H1 (cell line): Measurements from ENCODE around the gene DAPK1. TPM values are rescaled to one million over a fixed set of nuclear protein-coding genes. Genes with fewer than 3 reads are reported as not detected.

Source experiments
- CTCF ChIA-PET: fragments of 300-600 bp; sonication (Branson Sonifier 250); formaldehyde crosslinking; loops from one replicate; lab custom pipeline; 2021; ENCODE audit not compliant: partially characterized antibody; lab: Charles Lee
- POLR2A ChIA-PET: fragments of 300-600 bp; sonication (Branson Sonifier 250); formaldehyde crosslinking; loops from one replicate; lab custom pipeline; 2021; ENCODE audit warnings: inconsistent platforms; ENCODE audit not compliant: partially characterized antibody; lab: Charles Lee
- DNase-seq, 2 experiments: peaks; one replicate each; pipeline versions ENCODE4 v3.0.0 to v3.0.0-alpha.2; 2010 to 2022; ENCODE audit warnings: low spot score in 2 of 2, low read depth in 1 of 2, mixed read lengths in 1 of 2
- FAIRE-seq: peaks from 2 replicates; lab custom pipeline; 2011; peaks lifted over from hg19 to GRCh38; lab: Jason Lieb, UNC
- H2AFZ ChIP-seq: 2 replicates; pipeline ENCODE4 v1.8.1; 2012; ENCODE audit warnings: low read length, inconsistent platforms
- H2AK5ac ChIP-seq: 2 replicates; pipeline ENCODE4 v1.6.1; 2013; ENCODE audit warnings: low read depth, low read length
- H2BK120ac ChIP-seq: replicated peaks from 2 replicates; pipeline ENCODE3; 2013; ENCODE audit warnings: low read depth, low read length, inconsistent platforms
- H2BK12ac ChIP-seq: 2 replicates; pipeline ENCODE4 v1.6.1; 2013; ENCODE audit warnings: low read depth, low read length
- H2BK15ac ChIP-seq: 2 replicates; pipeline ENCODE4 v1.6.1; 2013; ENCODE audit warnings: low read length
- H2BK20ac ChIP-seq: 2 replicates; pipeline ENCODE4 v1.6.1; 2013; ENCODE audit warnings: low read length
- H2BK5ac ChIP-seq: 2 replicates; pipeline ENCODE4 v1.6.1; 2013; ENCODE audit warnings: low read depth, low read length
- H3K14ac ChIP-seq: 2 replicates; pipeline ENCODE4 v1.6.1; 2013; ENCODE audit warnings: inconsistent platforms; ENCODE audit not compliant: insufficient read length
- H3K18ac ChIP-seq: 2 replicates; pipeline ENCODE4 v1.6.1; 2013; ENCODE audit warnings: low read length; ENCODE audit errors: extremely low read depth
- H3K23ac ChIP-seq: 2 replicates; pipeline ENCODE4 v1.6.1; 2013; ENCODE audit warnings: inconsistent platforms; ENCODE audit not compliant: insufficient read length
- H3K23me2 ChIP-seq: 2 replicates; pipeline ENCODE4 v1.6.1; 2013; ENCODE audit warnings: low read depth, low read length
- H3K27ac ChIP-seq: 2 replicates; pipeline ENCODE4 v1.6.1; 2011; ENCODE audit warnings: low read depth, low read length, inconsistent platforms
- H3K27me3 ChIP-seq, 4 experiments: replicated peaks in 1 of 4; 1 replicate in 1 of 4; 2 replicates in 3 of 4; pipeline versions ENCODE4 v1.6.1 to v1.8.1; 2011 to 2013; ENCODE audit warnings: low read length in 3 of 4, mild to moderate bottlenecking in 3 of 4, inconsistent platforms in 2 of 4, mixed read lengths in 2 of 4, moderate library complexity in 1 of 4; ENCODE audit not compliant: control insufficient read depth in 3 of 4, insufficient read depth in 3 of 4; ENCODE audit errors: extremely low read depth in 1 of 4
- H3K36me3 ChIP-seq, 4 experiments: 2 replicates each; pipeline versions ENCODE4 v1.6.1 to v1.8.1; 2011 to 2013; ENCODE audit warnings: mild to moderate bottlenecking in 4 of 4, low read length in 3 of 4, moderate library complexity in 2 of 4, control low read depth in 1 of 4, inconsistent platforms in 1 of 4; ENCODE audit not compliant: insufficient read depth in 4 of 4, control insufficient read depth in 2 of 4
- H3K4ac ChIP-seq: replicated peaks from 2 replicates; pipeline ENCODE3; 2013; ENCODE audit warnings: low read length, low read depth, mixed read lengths, inconsistent platforms; ENCODE audit not compliant: insufficient read length
- H3K4me1 ChIP-seq, 4 experiments: replicated peaks in 1 of 4; 1 replicate in 1 of 4; 2 replicates in 3 of 4; pipeline versions ENCODE4 v1.6.1 to v1.8.1; 2011 to 2013; ENCODE audit warnings: low read length in 3 of 4, inconsistent platforms in 2 of 4, mixed read lengths in 1 of 4; ENCODE audit not compliant: insufficient read depth in 4 of 4, control insufficient read depth in 3 of 4
- H3K4me2 ChIP-seq, 2 experiments: 2 replicates each; pipeline versions ENCODE4 v1.6.1 to v1.8.1; 2011 to 2013; ENCODE audit warnings: low read depth in 2 of 2, low read length in 2 of 2, control low read depth in 1 of 2, inconsistent platforms in 1 of 2, mild to moderate bottlenecking in 1 of 2; ENCODE audit not compliant: insufficient read depth in 1 of 2
- H3K4me3 ChIP-seq, 4 experiments: fragments of 200-600, 300-600 bp in 1 of 4; sonication (generic), shearing (Covaris generic), sonication (Bioruptor Twin) in 1 of 4; 2 replicates each; pipeline versions ENCODE4 v1.5.1 to v1.8.1; 2011 to 2016; ENCODE audit warnings: low read length in 4 of 4, low read depth in 3 of 4, control low read depth in 2 of 4, inconsistent platforms in 2 of 4, mild to moderate bottlenecking in 2 of 4, mixed read lengths in 1 of 4, moderate library complexity in 1 of 4; ENCODE audit not compliant: insufficient read depth in 2 of 4; ENCODE audit errors: extremely low read depth in 1 of 4
- H3K56ac ChIP-seq: replicated peaks from 2 replicates; pipeline ENCODE3; 2013; ENCODE audit warnings: low read depth, mild to moderate bottlenecking, mixed read lengths, low read length, inconsistent platforms; ENCODE audit not compliant: insufficient read length
- H3K79me1 ChIP-seq: 2 replicates; pipeline ENCODE4 v1.6.1; 2013; ENCODE audit warnings: low read depth, low read length, control low read depth
- H3K79me2 ChIP-seq, 2 experiments: 2 replicates each; pipeline versions ENCODE4 v1.6.1 to v1.8.1; 2012 to 2013; ENCODE audit warnings: low read length in 2 of 2, mild to moderate bottlenecking in 2 of 2, inconsistent platforms in 1 of 2; ENCODE audit not compliant: insufficient read depth in 2 of 2, control insufficient read depth in 1 of 2
- H3K9ac ChIP-seq, 4 experiments: replicated peaks in 1 of 4; 1 replicate in 1 of 4; 2 replicates in 3 of 4; pipeline versions ENCODE4 v1.6.1 to v1.8.1; 2011 to 2013; ENCODE audit warnings: low read depth in 3 of 4, low read length in 3 of 4, control low read depth in 2 of 4, mild to moderate bottlenecking in 2 of 4, moderate library complexity in 2 of 4, inconsistent platforms in 1 of 4; ENCODE audit errors: extremely low read depth in 1 of 4
- H3K9me3 ChIP-seq, 2 experiments: 2 replicates each; pipeline versions ENCODE4 v1.6.1 to v1.8.1; 2012 to 2013; ENCODE audit warnings: mild to moderate bottlenecking in 2 of 2, moderate library complexity in 2 of 2, control low read depth in 1 of 2, inconsistent platforms in 1 of 2, low read depth in 1 of 2, low read length in 1 of 2, mixed read lengths in 1 of 2; ENCODE audit not compliant: insufficient read depth in 2 of 2
- H4K20me1 ChIP-seq, 2 experiments: replicated peaks in 1 of 2; 2 replicates each; pipeline versions ENCODE3 to v1.8.1; 2011 to 2013; ENCODE audit warnings: inconsistent platforms in 2 of 2, low read length in 2 of 2, mild to moderate bottlenecking in 1 of 2; ENCODE audit not compliant: insufficient read depth in 2 of 2, control insufficient read depth in 1 of 2
- H4K5ac ChIP-seq: 2 replicates; pipeline ENCODE4 v1.6.1; 2013; ENCODE audit warnings: low read length, low read depth, mixed read lengths, inconsistent platforms; ENCODE audit not compliant: insufficient read length
- H4K8ac ChIP-seq: 2 replicates; pipeline ENCODE4 v1.8.0; 2013; ENCODE audit warnings: mild to moderate bottlenecking, moderate library complexity, low read length, inconsistent platforms; ENCODE audit not compliant: insufficient read depth; ENCODE audit errors: extremely low read depth
- H4K91ac ChIP-seq: replicated peaks from 2 replicates; pipeline ENCODE3; 2013; ENCODE audit warnings: low read length, mixed read lengths, inconsistent platforms; ENCODE audit not compliant: insufficient read length
- BRCA1 ChIP-seq: IDR thresholded peaks from 2 replicates; pipeline ENCODE4 v1.6.1; 2012; ENCODE audit warnings: low read depth, low read length, improper control_type of control experiment
- POLR2AphosphoS5 ChIP-seq: IDR thresholded peaks from 2 replicates; pipeline ENCODE4 v1.6.1; 2011; ENCODE audit warnings: low read depth, low read length
- SAP30 ChIP-seq: fragments of 300-600 bp; sonication (generic); IDR thresholded peaks from 2 replicates; pipeline ENCODE4 v1.7.1; 2012; ENCODE audit warnings: low read length, moderate library complexity, mild to moderate bottlenecking, inconsistent platforms; ENCODE audit not compliant: insufficient read depth, insufficient replicate concordance
- WGBS, 2 experiments: shearing (Covaris generic) in 1 of 2; methylation state at CpG; one replicate each; pipeline versions ENCODE4 v1.1.6 to v1.1.7; 2013 to 2015; ENCODE audit warnings: low lambda C conversion rate in 2 of 2, mixed read lengths in 2 of 2, inconsistent platforms in 1 of 2, low coverage in 1 of 2, missing lambda C conversion rate in 1 of 2; ENCODE audit not compliant: insufficient replicate concordance in 2 of 2, insufficient coverage in 1 of 2, insufficient read length in 1 of 2; ENCODE audit errors: extremely low coverage in 1 of 2, missing lambda C conversion rate in 1 of 2; 5-methylcytosine and 5-hydroxymethylcytosine counted together
- polyA plus RNA-seq, 7 experiments: library from polyadenylated mRNA; depleted of rRNA in 3 of 7; stranded (reverse) in 5 of 7; unstranded in 2 of 7; fragments of >200 nt in 5 of 7; fragments of 200-250 nt in 2 of 7; gene quantifications; 1 replicate in 5 of 7; 2 replicates in 1 of 7; 4 replicates in 1 of 7; pipeline versions ENCODE4 v1.2.1 to v1.2.3, GENCODE V29; 2011 to 2013; ENCODE audit warnings: missing spikeins in 2 of 7, mixed read lengths in 2 of 7
- total RNA-seq: library from RNA; stranded (reverse); fragmentation: NEBNext Ultra II Directional; extraction: Animal tissue kit (Norgen Biotek cat#: 25700); gene quantifications from 2 replicates; pipeline ENCODE4 v1.2.1, GENCODE V29; 2021

The DAPK1 gene
- total and polyA plus RNA-seq, 2 of the 8 experiments (the other 6 are each of a cell fraction or from before 2014, with no cell fraction given) = 62.4 to 131 TPM

DNA sequence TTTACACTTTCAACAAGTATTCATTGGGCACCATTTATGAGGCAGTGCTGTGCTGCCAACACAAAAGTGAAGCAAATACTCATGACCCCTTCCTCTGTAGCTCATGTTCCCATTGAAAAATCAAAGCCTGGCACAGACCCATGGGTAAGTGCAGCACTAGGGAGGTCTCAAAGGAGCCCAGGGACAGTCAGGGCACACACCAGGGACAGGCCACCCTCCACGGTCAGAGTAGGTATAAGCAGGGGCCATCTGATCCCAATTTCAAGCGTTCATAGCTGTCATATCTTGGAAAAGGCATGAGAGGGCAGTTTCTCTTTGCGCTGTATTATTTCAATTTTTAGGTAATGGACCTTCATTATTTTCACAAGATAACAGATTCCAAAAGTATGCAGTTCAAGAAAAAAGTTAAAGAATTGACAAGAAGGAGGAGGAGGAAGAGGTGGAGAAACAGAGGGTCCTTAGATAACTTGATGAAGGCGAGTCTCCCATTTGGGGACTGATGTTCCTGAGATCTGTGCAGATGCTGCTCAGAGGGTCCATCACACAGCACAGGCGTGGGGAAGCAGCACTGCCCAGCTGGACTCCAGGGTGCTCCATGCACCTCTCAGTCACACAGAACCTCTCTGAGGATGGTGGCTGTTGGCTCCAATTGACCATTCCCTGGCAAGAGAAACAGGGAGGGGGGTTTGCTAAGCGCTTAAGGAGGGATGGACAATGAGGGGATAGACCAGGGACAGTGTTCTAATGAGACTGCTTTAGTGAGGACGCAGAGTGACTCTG, 235.8 kb downstream of the DAPK1 start:
- Histone ChIP-seq H3K9ac (no peak overlapping the region), H3K27me3 (no peaks in the 10 kb centered on the region), H2BK5ac (no peak overlapping the region), H3K23me2 (no peaks in the 10 kb centered on the region), H3K79me2 (no peaks in the 10 kb centered on the region), H4K91ac (no peak overlapping the region), H3K36me3 (peaks cover 0 to 6% (median 0%) of the 10 kb centered on the region in 4 experiments; a peak in 2 of 8 replicates), H2BK120ac (no peak overlapping the region), H2AK5ac (no peak overlapping the region), H3K4ac (no peak overlapping the region), H3K79me1 (no peaks in the 10 kb centered on the region), H2BK15ac (no peak overlapping the region), H2AFZ (no peak overlapping the region), H4K20me1 (no peaks in the 10 kb centered on the region), H3K9me3 (0 out of 4 replicates have a peak, but pooled peaks cover 0 to 2% of the 10 kb centered on the region in 2 experiments), H3K23ac (no peak overlapping the region), H3K56ac (no peak overlapping the region), H4K8ac (no peak overlapping the region), H2BK20ac (no peak overlapping the region), H3K4me1 (no peaks in the 10 kb centered on the region), H3K18ac (no peak overlapping the region), H3K27ac (no peak overlapping the region), H2BK12ac (no peak overlapping the region), H3K4me2 (no peak overlapping the region), H3K4me3 (no peak overlapping the region), H4K5ac (no peak overlapping the region), H3K14ac (no peak overlapping the region)
- CTCF ChIA-PET = interaction anchor here (0.7 to 2.0 kb wide), 2 partner anchors 49 to 79 kb away, joined by 3 to 12 read pairs; no protein-coding TSS in a partner anchor
- POLR2A ChIA-PET = no interaction called here
- FAIRE-seq (no peak), DNase-seq (no peak)
- 91% methylated on average over 7 of the region's 7 CpGs; no CpG with 5 or more reads in 1 of the 2 experiments for WGBS, 2 experiments
- TF ChIP-seq POLR2AphosphoS5 = no peak
- no peak for TF ChIP-seq BRCA1
- no peak for TF ChIP-seq SAP30
- TF ChIP-seq, all 59 proteins: peak for 0
